Cortex of kidney (tissue), 1 donor: ENCODE data around the gene KDELR1.

Experiments used
- DNase-seq: peaks from one replicate; lab custom pipeline; 2025; lab: John Stamatoyannopoulos, UW

The KDELR1 gene

GRCh38 chr19:48391100-48392005, at the start of gene KDELR1:
KDELR1 (minus strand) TSS chr19:48391551; CDS start chr19:48391358, 193 bp downstream.
- peak; percentile 63 for DNase-seq

- DNase-seq, result no peak
These were observed 45.2 kb upstream of the KDELR1 start for GRCh38 chr19:48436586-48436985.

GRCh38 chr19:48433337-48433736, 42.0 kb upstream of the KDELR1 start:
- DNase-seq, result no peak

- no peak for DNase-seq
These were observed 37.3 kb upstream of the KDELR1 start for GRCh38 chr19:48428670-48429069.

GRCh38 chr19:48424694-48425219, 33.4 kb upstream of the KDELR1 start:
- DNase-seq, result no peak

- no peak for DNase-seq
These were observed 30.2 kb upstream of the KDELR1 start for GRCh38 chr19:48421548-48421947.

GRCh38 chr19:48419158-48419920, 28.0 kb upstream of the KDELR1 start:
- no peak for DNase-seq

- DNase-seq, result no peak
These were observed 27.1 kb upstream of the KDELR1 start for GRCh38 chr19:48418317-48419064.

- no peak for DNase-seq
These were observed 26.1 kb upstream of the KDELR1 start for GRCh38 chr19:48417421-48417820.

GRCh38 chr19:48415806-48416221, 24.5 kb upstream of the KDELR1 start:
- no peak for DNase-seq

- no peak for DNase-seq
These were observed 24.0 kb upstream of the KDELR1 start for GRCh38 chr19:48415395-48415794.

GRCh38 chr19:48413879-48414587, 22.7 kb upstream of the KDELR1 start:
- DNase-seq, result no peak

- no peak for DNase-seq
These were observed 14.5 kb upstream of the KDELR1 start for GRCh38 chr19:48405850-48406249.

- DNase-seq, result no peak
These were observed 13.8 kb upstream of the KDELR1 start for GRCh38 chr19:48405010-48405659.

GRCh38 chr19:48403606-48404005, 12.3 kb upstream of the KDELR1 start:
- DNase-seq, result no peak

- DNase-seq, result no peak
These were observed 9.9 kb upstream of the KDELR1 start for GRCh38 chr19:48401287-48401686.

- DNase-seq, result no peak
These were observed 8.8 kb upstream of the KDELR1 start for GRCh38 chr19:48400018-48400742.

- DNase-seq, result no peak
These were observed 7.3 kb upstream of the KDELR1 start for GRCh38 chr19:48398375-48399235.

GRCh38 chr19:48398102-48398374, 6.7 kb upstream of the KDELR1 start:
- DNase-seq, result no peak
